H9 (cell line): Measurements from ENCODE around the gene DYNAP. TPM values are rescaled to one million over a fixed set of nuclear protein-coding genes. Genes with fewer than 3 reads are reported as not detected.

ENCODE experiments used
- DNase-seq: peaks from one replicate; pipeline ENCODE4 v3.0.0-alpha.2; 2017
- H2AFZ ChIP-seq: one replicate; pipeline ENCODE4 v1.6.1; 2013; ENCODE audit warnings: mild to moderate bottlenecking, low read length, control low read depth, moderate library complexity
- H2AK5ac ChIP-seq: 2 replicates; pipeline ENCODE4 v1.6.1; 2013; ENCODE audit warnings: low read length, control low read depth, mixed read lengths; ENCODE audit not compliant: insufficient read length
- H2BK120ac ChIP-seq: one replicate; pipeline ENCODE4 v1.6.1; 2013; ENCODE audit warnings: low read depth, mild to moderate bottlenecking, low read length, control low read depth, inconsistent platforms; ENCODE audit not compliant: poor library complexity, severe bottlenecking
- H2BK12ac ChIP-seq: 2 replicates; pipeline ENCODE4 v1.6.1; 2013; ENCODE audit warnings: low read length, control low read depth, mixed read lengths, low read depth; ENCODE audit not compliant: insufficient read length
- H2BK15ac ChIP-seq: 2 replicates; pipeline ENCODE4 v1.6.1; 2013; ENCODE audit warnings: low read depth, low read length, control low read depth
- H2BK20ac ChIP-seq: one replicate; pipeline ENCODE4 v1.6.1; 2013; ENCODE audit warnings: low read depth, mild to moderate bottlenecking, low read length, control low read depth, inconsistent platforms; ENCODE audit not compliant: poor library complexity, severe bottlenecking
- H2BK5ac ChIP-seq: 2 replicates; pipeline ENCODE4 v1.6.1; 2013; ENCODE audit warnings: low read length, control low read depth, mixed read lengths; ENCODE audit not compliant: insufficient read length
- H3K14ac ChIP-seq: 2 replicates; pipeline ENCODE4 v1.6.1; 2013; ENCODE audit warnings: low read length, control low read depth; ENCODE audit not compliant: insufficient read depth
- H3K18ac ChIP-seq: 2 replicates; pipeline ENCODE4 v1.6.1; 2013; ENCODE audit warnings: low read depth, mild to moderate bottlenecking, mixed read lengths, low read length, control low read depth; ENCODE audit not compliant: insufficient read length
- H3K23ac ChIP-seq: 2 replicates; pipeline ENCODE4 v1.6.1; 2013; ENCODE audit warnings: low read length, control low read depth, mixed read lengths, low read depth; ENCODE audit not compliant: insufficient read length
- H3K23me2 ChIP-seq: 2 replicates; pipeline ENCODE4 v1.6.1; 2013; ENCODE audit warnings: low read depth, mild to moderate bottlenecking, mixed read lengths, low read length, control low read depth; ENCODE audit not compliant: insufficient read length, poor library complexity, severe bottlenecking
- H3K27ac ChIP-seq: 2 replicates; pipeline ENCODE4 v1.5.1; 2013; ENCODE audit warnings: low read length, control low read depth, mixed read lengths, low read depth; ENCODE audit not compliant: insufficient read length
- H3K27me3 ChIP-seq: 2 replicates; pipeline ENCODE4 v1.6.1; 2013; ENCODE audit warnings: low read length, control low read depth, inconsistent platforms; ENCODE audit not compliant: insufficient read depth
- H3K4ac ChIP-seq: 2 replicates; pipeline ENCODE4 v1.6.1; 2013; ENCODE audit warnings: low read depth, mild to moderate bottlenecking, control low read depth, inconsistent platforms, low read length, moderate library complexity
- H3K4me1 ChIP-seq: 2 replicates; pipeline ENCODE4 v1.6.1; 2013; ENCODE audit warnings: low read length, control low read depth, inconsistent platforms; ENCODE audit not compliant: insufficient read depth
- H3K4me2 ChIP-seq: 2 replicates; pipeline ENCODE4 v1.6.1; 2013; ENCODE audit warnings: low read length, control low read depth, mixed read lengths; ENCODE audit not compliant: insufficient read length, insufficient read depth
- H3K56ac ChIP-seq: 2 replicates; pipeline ENCODE4 v1.6.1; 2013; ENCODE audit warnings: low read depth, mild to moderate bottlenecking, mixed read lengths, low read length, control low read depth; ENCODE audit not compliant: insufficient read length
- H3K79me1 ChIP-seq: 2 replicates; pipeline ENCODE4 v1.6.1; 2013; ENCODE audit warnings: low read depth, mild to moderate bottlenecking, moderate library complexity, low read length, control low read depth, inconsistent platforms; ENCODE audit not compliant: insufficient read depth, poor library complexity, severe bottlenecking
- H3K79me2 ChIP-seq: 2 replicates; pipeline ENCODE4 v1.6.1; 2013; ENCODE audit warnings: low read length, control low read depth, inconsistent platforms; ENCODE audit not compliant: insufficient read depth
- H3K9ac ChIP-seq: 2 replicates; pipeline ENCODE4 v1.6.1; 2013; ENCODE audit warnings: low read length, control low read depth, mixed read lengths; ENCODE audit not compliant: insufficient read length; ENCODE audit errors: extremely low read depth
- H3K9me3 ChIP-seq: one replicate; pipeline ENCODE4 v1.6.1; 2013; ENCODE audit warnings: low read depth, low read length, inconsistent platforms; ENCODE audit not compliant: control insufficient read depth
- H3T11ph ChIP-seq: one replicate; pipeline ENCODE4 v1.6.1; 2013; ENCODE audit warnings: mild to moderate bottlenecking, low read length, control low read depth, inconsistent platforms
- H4K20me1 ChIP-seq: one replicate; pipeline ENCODE4 v1.6.1; 2013; ENCODE audit not compliant: control insufficient read depth, insufficient read length, insufficient read depth
- H4K5ac ChIP-seq: 2 replicates; pipeline ENCODE4 v1.6.1; 2013; ENCODE audit warnings: low read depth, mild to moderate bottlenecking, mixed read lengths, low read length, control low read depth; ENCODE audit not compliant: insufficient read length
- H4K8ac ChIP-seq: replicated peaks from 2 replicates; pipeline ENCODE4 v1.6.1; 2013; ENCODE audit warnings: low read length, control low read depth, mixed read lengths, low read depth; ENCODE audit not compliant: insufficient read length
- H4K91ac ChIP-seq: 2 replicates; pipeline ENCODE4 v1.6.1; 2013; ENCODE audit warnings: low read depth, mild to moderate bottlenecking, moderate library complexity, mixed read lengths, low read length, control low read depth; ENCODE audit not compliant: insufficient read length
- H3K27ac Mint-ChIP-seq, 3 experiments: 2 replicates in 2 of 3; 3 replicates in 1 of 3; pipeline ENCODE4 v1.8.0; 2020 to 2021; ENCODE audit warnings: mixed read lengths in 3 of 3, mild to moderate bottlenecking in 1 of 3, moderate library complexity in 1 of 3
- H3K27me3 Mint-ChIP-seq: 2 replicates; pipeline ENCODE4 v1.8.0; 2021; ENCODE audit warnings: low read depth, mild to moderate bottlenecking, moderate library complexity, mixed read lengths
- H3K36me3 Mint-ChIP-seq, 3 experiments: 2 replicates in 2 of 3; 3 replicates in 1 of 3; pipeline ENCODE4 v1.8.0; 2020 to 2021; ENCODE audit warnings: low read depth in 3 of 3, mixed read lengths in 3 of 3; ENCODE audit not compliant: insufficient read depth in 1 of 3
- H3K4me1 Mint-ChIP-seq, 2 experiments: 2 replicates each; pipeline ENCODE4 v1.8.0; 2020; ENCODE audit warnings: mixed read lengths in 2 of 2
- H3K4me3 Mint-ChIP-seq, 2 experiments: 2 replicates in 1 of 2; 3 replicates in 1 of 2; pipeline ENCODE4 v1.8.0; 2020 to 2021; ENCODE audit warnings: mild to moderate bottlenecking in 2 of 2, mixed read lengths in 2 of 2, moderate library complexity in 1 of 2
- H3K9me3 Mint-ChIP-seq, 2 experiments: 2 replicates in 1 of 2; 3 replicates in 1 of 2; pipeline ENCODE4 v1.8.0; 2020; ENCODE audit warnings: mild to moderate bottlenecking in 2 of 2, mixed read lengths in 2 of 2, moderate library complexity in 1 of 2
- total RNA-seq: library from RNA; stranded (reverse); gene quantifications from 2 replicates; pipeline ENCODE4 v1.2.1, GENCODE V29; 2021
- TF ChIP-seq, protein P1 (sequence below): fragments of 200-600 bp; sonication (generic); conservative IDR thresholded peaks from 3 replicates; pipeline ENCODE4 v1.8.0; 2021; ENCODE audit warnings: antibody characterized with exemption, mild to moderate bottlenecking

Gene DYNAP
- total RNA-seq, 1 experiment from 2014 or later = 2.5 TPM

DNA sequence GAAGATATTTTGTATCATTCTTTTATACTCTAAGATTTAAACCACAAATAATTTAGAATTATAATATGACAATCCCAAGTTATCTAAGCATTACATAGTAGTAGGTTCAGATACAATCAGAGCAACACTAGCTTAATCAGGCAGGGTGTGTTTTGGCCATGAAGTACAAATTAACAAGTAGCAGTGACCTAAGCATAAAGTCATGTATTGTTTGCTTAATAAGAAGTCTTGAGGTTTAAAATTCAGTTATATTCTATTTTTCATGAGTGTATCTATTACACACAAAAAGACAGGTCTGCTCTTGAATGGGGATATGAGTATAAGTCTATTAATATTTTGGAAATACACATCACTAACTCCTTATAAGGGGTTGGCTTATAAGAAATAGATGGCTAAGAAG is 39.9 kb downstream of the DYNAP start:
- peaks cover 15 to 19% (median 16%) of the 10 kb centered on the region in 3 experiments for H3K36me3 Mint-ChIP-seq
- no peaks in the 10 kb centered on the region for H3K23me2 ChIP-seq

More for the DNA sequence above, 39.9 kb downstream of the DYNAP start:
- H3K27me3 Mint-ChIP-seq = no peaks in the 10 kb centered on the region
- no peak overlapping the region for H3K4me3 Mint-ChIP-seq
- Histone ChIP-seq H3K18ac (no peak overlapping the region), H3K56ac (no peak overlapping the region), H2AK5ac (no peak overlapping the region), H2BK120ac (no peak overlapping the region), H2BK12ac (no peak overlapping the region), H3T11ph (no peak overlapping the region), H3K79me1 (no peaks in the 10 kb centered on the region), H3K9ac (no peak overlapping the region), H4K20me1 (no peaks in the 10 kb centered on the region), H3K23ac (no peak overlapping the region), H4K8ac (no peak overlapping the region), H3K4ac (no peak overlapping the region), H2AFZ (no peak overlapping the region), H3K14ac (no peak overlapping the region), H2BK5ac (no peak overlapping the region), H3K4me1 (no peaks in the 10 kb centered on the region), H4K5ac (no peak overlapping the region), H3K9me3 (no peaks in the 10 kb centered on the region), H3K27ac (no peak overlapping the region), H4K91ac (no peak overlapping the region), H3K4me2 (no peak overlapping the region), H3K79me2 (no peaks in the 10 kb centered on the region), H3K27me3 (no peaks in the 10 kb centered on the region), H2BK15ac (no peak overlapping the region), H2BK20ac (no peak overlapping the region)
- DNase-seq = no peak
- H3K4me1 Mint-ChIP-seq = peaks cover 2 to 5% of the 10 kb centered on the region in 2 experiments; a peak in 3 of 4 replicates
- no peak overlapping the region for H3K27ac Mint-ChIP-seq
- peaks cover 18 to 22% of the 10 kb centered on the region in 2 experiments for H3K9me3 Mint-ChIP-seq
- TF ChIP-seq, protein P1, sequence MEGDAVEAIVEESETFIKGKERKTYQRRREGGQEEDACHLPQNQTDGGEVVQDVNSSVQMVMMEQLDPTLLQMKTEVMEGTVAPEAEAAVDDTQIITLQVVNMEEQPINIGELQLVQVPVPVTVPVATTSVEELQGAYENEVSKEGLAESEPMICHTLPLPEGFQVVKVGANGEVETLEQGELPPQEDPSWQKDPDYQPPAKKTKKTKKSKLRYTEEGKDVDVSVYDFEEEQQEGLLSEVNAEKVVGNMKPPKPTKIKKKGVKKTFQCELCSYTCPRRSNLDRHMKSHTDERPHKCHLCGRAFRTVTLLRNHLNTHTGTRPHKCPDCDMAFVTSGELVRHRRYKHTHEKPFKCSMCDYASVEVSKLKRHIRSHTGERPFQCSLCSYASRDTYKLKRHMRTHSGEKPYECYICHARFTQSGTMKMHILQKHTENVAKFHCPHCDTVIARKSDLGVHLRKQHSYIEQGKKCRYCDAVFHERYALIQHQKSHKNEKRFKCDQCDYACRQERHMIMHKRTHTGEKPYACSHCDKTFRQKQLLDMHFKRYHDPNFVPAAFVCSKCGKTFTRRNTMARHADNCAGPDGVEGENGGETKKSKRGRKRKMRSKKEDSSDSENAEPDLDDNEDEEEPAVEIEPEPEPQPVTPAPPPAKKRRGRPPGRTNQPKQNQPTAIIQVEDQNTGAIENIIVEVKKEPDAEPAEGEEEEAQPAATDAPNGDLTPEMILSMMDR = no peak
